ENCODE measurements around the gene CORT. TPM values are rescaled to one million over a fixed set of nuclear protein-coding genes. Genes with fewer than 3 reads are reported as not detected.
"Not testable (repeated sequence)": the region's sequence is repeated elsewhere in the genome, so short reads cannot be mapped to it uniquely, and the experiment has no call there.

CORT gene
- polyA plus RNA-seq, 4 donors: 0.68 to 2.0 (median 1.2) TPM

DNA sequence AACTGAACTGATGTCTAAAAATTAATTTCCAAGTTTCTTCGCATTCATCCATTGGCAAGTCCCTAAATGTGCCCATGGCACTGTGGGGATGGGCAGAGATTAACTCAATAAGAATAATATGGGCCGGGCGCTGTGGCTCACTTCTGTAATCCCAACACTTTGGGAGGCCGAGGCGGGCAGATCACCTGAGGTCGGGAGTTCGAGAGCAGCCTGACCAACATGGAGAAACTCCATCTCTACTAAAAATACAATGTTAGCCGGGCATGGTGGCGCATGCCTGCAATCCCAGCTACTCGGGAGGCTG is 24.4 kb downstream of the CORT start:
- DNase-seq (ENCODE audit: low read depth in 4 of 4, low spot score in 3 of 4): not testable (repeated sequence)

DNA sequence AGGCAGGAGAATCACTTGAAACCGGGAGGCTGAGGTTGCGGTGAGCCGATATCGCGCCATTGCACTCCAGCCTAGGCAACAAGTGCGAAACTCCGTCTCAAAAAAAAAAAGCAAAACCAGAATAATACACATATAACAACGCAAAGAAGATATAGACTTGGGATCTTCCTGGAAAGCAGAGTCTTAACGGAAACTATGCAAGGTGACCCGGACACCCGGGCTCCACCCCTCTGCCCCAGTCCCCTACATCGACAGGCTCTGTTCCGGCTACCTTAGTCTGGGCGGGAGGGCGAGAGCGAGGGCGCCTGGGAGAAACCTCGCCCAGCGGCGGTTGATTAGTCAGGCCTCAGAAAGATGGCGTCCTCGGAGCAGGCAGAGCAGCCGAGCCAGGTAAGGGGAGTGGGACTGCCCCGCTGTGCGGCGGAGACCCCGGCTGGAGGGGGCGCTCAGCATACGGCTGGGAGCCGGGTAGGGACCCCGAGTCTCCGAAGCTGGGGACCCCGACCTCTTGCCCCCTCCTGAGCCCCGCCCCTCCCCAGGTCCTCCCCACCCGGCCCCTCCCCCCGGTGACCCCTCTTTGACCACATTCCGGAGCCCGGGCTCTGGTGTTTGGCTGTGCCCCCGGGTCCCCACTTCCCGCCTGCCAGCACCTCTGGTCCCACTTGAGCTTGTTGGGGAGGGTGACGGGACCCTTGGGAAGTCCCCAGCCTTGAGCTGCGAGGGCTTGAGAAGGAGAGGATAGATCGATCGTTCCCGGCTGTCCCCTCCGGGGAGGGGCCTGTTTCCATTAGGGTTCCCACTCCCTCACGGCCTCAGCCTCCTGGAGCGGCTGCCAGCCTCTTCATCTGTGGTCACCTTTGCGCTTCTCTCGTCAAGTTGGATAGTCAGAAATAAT is 25.0 kb downstream of the CORT start, which contains the start of gene PEX14:
Gene PEX14, plus strand, starts transcription at position 338 of the 895 bp plus-strand sequence. Its CDS starts 17 bp downstream, at position 355.
- peak in 3 of 4 donors; percentile 62 to 76 (median 70) for DNase-seq (ENCODE audit: low read depth in 4 of 4, low spot score in 3 of 4)

DNA sequence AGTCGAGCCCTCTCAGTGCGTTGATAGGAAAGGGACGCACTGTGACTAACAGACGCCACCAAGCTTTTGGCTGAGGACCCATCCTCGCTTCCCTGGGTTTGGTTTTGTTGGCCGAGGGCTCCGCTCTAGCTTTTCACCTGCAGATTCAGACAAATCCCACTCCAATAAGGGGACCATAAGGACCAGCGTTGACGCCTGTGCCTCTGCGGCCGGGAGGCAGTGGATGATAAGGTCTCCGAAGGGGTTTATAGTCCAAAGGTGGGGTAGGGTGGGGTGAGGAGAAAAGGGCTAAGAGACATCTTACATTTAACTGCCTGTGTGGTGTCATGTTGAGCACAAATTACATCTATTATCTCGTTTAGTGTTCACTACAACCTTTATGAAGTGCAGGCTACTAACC is 25.7 kb downstream of the CORT start:
- no peak for DNase-seq (ENCODE audit: low read depth in 4 of 4, low spot score in 3 of 4)

DNA sequence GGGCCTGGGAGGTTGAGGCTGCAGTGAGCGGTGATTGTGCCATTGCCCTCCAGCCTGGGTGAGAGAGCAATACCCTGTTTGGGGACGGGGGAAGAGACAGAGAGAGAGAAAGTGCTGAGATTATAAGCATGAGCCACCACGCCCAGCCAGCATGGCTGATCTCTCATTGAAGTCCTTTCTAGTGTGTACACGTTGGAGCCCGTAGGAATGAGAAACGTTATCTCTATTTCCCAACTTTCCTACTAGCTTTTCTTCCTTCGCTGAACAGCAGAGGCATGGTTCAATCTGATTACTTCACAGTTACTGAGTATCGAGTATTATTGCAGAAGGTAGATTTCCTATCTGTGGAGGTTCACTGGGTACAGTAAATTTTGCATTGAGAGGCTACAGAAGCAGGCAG is 29.5 kb downstream of the CORT start:
- no peak for DNase-seq (ENCODE audit: low read depth in 4 of 4, low spot score in 3 of 4)

DNA sequence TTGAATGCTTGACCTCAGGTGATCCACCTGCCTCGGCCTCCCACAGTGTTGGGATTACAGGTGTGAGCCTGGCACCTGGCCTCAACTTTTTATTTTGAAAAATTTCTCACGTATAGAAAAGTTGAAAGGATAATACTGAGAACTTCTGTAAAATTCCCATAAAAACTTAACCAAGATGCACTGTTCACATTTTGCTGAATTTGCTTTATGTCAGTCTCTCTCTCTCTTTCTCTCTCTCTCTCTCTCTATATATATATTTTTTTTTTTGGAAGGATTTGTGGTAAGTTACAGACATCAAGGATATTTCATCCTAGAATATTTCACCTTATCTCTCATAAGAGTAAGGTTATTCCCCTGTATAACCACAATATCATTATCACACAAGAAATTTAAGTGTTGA is 30.8 kb downstream of the CORT start:
- DNase-seq (ENCODE audit: low read depth in 4 of 4, low spot score in 3 of 4): no peak

DNA sequence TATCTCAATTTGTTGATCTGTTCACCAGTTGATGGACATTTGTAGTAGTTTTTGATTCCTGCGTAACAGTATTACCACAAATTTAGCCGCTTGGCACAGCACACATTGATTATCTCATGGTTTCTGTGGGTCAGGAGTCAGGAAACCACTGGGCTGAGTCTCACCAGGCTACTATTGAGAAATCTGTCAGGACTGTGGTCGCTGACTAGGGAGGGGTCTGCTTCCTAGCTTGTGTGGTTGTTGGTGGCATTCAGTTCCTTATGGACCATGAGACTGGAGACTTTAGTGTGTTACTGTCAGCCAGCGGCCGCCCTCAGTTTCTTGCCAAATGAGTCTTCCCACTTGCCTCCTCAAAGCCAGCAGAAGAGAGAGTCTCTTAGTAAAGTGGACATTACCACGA is 34.7 kb downstream of the CORT start:
- no peak for DNase-seq (ENCODE audit: low read depth in 4 of 4, low spot score in 3 of 4)

DNA sequence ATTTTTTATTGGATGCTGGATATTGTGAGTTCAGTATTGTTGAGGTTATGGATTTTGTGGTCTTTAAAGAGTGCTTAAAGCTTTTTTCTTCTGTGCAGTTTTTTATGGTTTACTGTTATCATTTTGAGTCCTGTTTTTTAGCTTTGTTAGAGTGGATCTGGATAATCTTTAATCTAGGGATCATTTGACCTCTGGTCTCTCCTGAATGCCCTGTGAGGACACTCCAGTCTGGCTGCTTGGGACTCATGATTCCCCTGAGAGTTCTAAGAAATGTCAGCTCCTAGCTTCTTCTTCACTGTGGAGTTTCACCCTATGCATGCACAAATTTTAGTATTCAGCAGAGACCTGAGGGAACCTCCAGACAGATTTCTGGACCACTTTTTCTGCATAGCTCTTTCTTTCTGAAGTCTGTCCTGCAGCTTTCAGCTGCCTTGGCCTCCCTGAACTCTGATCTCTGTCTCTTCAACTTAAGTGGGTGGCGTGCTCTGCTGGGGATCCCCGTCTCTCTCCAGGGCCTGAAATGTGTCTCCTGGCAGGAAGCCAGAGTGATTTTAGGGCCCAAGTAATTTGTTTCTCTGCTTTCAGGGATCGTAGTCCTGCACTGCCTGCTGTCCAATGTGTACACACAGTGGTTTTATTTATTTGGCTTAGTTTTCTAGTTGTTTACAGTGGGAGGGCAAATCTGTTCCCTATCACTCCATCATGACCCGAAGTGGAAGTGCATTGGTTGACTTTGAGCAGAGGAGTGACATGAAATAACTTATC is 39.6 kb downstream of the CORT start:
- no peak for DNase-seq (ENCODE audit: low read depth in 4 of 4, low spot score in 3 of 4)

DNA sequence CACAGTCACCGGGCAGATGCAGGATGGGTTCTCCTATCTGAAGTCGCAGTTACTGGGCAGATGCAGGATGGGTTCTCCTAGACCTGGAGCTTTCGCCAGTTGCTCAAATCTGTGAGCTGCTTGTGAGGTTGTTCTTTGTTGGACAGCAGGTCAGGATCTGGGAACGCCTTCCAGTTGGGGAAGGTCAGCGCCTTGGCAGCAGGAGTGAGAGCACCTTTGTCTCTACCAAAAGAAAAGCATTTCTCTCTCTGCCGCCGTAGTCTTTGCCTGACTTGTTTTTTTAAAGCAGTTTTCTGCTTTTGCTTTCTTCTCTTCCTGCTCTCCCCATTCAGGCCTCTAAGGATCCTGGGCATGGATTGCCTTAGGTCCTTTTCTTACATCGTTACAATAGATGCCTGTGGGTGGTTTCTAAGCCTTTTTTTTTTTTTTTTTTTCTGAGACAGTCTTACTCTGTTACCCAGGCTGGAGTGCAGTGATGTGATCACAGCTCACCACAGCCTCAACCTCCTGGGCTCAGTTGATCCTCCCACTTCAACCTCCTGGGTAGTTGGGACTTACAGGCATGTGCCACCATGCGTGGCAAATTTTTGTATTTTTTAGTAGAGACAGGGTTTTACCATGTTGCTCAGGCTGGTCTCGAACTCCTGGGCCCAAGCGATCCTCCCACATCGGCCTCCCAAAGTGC is 40.6 kb downstream of the CORT start:
- DNase-seq (ENCODE audit: low read depth in 4 of 4, low spot score in 3 of 4): no peak

DNA sequence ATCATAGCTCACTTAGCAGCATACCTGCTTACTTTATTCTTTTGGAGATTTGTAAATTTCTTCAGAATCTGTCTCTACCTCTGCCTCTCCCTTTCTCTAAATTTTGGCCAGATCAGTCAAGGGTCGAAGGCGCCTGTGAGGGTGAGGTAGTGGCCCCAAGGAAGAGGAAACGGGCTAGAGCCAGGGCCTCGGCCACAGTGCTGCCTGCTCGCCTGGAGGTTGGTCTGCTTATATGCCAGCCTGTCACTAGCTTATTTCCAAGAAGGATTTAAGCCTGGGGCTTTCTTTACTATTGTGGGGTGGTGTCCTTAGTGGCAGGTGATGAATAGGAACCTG is 44.6 kb downstream of the CORT start:
- DNase-seq (ENCODE audit: low read depth in 4 of 4, low spot score in 3 of 4): no peak

DNA sequence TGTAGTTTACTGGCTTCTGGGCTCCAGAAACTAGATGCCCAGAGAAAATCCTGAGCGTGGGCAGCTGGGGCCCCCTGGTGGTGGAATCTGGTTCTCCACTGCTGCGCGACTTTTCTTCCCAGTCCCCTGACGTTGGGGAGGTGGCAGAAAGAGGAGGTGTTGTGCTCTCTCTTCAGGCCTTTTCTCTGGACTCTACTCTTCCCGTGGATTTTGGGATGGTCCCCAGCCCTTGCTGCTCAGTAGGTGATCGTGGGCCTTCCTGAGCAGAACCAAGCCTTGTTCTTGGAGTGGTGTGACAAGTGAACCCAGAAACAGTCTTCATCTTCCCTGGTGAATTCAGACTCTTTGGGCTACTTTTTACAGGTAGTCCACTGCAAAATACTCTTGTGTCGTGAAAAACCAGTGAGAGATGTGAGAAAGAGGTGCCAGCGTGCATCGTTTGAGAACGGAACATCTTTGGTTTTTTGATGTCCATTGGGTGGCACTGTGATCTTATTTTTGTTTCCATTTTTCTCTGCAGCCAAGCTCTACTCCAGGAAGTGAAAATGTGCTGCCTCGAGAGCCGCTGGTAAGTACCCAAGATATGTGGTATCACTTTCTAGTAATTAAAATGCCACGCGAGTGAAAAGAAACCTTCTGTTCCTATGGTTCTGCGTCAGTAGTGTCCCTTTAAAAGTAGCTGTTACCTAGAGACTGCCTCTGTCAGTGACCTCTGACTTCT is 45.1 kb downstream of the CORT start:
- DNase-seq (ENCODE audit: low read depth in 4 of 4, low spot score in 3 of 4): no peak

DNA sequence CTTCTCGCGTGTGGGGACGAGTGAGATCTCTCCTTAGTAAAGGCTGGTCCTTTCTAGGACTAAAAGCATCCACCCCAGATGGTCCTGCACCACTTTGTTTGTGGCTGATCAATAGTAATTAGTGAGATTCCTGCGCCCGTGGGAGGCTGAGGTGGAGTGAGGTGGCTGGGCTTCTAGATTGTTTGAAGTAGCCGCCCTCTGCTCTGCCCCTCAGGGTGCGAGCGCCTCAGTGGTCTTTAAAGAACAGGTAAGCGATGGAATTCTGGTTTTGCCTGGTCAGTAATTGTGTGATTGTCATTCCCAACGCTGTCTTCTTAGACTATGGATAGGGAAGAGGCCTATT is 45.6 kb downstream of the CORT start:
- DNase-seq (ENCODE audit: low read depth in 4 of 4, low spot score in 3 of 4): no peak

DNA sequence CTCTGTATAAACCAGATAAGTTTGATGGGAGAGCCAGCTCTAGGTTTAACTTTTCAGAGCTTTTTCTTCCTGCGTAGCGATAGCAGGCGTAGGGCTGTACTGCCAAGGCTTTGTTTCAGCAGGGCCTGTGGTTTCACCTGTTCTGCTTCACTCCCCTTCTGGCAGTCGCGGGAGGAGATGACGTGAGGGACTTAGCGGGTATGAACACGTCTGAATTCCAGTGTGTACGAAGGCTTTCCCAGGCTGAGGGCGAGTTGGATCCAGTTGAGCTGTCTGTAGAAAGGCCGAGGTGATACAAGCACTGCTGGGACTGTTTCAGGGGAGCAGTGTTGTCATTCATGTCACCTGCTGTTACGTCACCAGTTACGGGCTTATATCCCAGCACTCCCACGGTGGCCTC is 46.1 kb downstream of the CORT start:
- DNase-seq (ENCODE audit: low read depth in 4 of 4, low spot score in 3 of 4): peak in 2 of 4 donors; percentile 51 to 63

DNA sequence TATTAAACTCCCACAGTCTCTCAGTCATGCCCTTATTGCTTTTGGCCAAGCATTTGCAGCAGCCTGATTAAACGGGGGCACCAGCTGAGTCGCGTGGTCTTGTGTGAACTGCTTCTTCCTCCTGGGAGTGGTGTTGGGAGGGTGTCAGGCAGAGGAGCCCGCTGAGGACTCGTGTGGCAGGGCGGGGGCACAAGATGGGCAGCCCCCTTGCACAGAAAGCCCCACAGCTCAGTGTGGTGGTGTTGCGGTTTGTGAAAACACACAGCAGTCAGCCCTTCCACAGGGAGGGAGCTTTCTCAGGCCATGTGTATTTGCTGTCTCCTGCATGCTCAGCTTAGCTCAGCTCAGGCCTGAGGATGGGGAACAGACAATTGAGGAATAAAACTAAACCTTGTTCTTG is 47.3 kb downstream of the CORT start:
- DNase-seq (ENCODE audit: low read depth in 4 of 4, low spot score in 3 of 4): no peak

DNA sequence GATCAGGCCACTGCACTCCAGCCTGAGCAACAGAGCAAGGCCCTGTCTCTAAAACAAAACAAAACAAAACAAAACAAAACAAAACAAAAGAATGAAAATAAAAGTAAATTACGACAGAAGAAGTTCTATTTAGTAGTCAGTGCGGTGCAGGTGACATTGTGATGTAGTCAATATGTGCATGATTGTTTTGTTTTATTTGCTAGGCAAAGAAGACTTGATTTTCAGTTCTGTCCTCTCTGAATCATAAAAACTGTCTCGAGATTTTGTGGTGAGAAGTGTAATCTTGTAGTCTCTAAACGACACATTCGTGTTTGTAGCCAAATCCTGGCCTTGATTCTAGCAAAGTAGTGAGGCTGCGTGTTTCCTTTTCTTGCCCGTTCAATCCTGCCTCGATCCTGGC is 48.4 kb downstream of the CORT start:
- DNase-seq (ENCODE audit: low read depth in 4 of 4, low spot score in 3 of 4): no peak

Other genes with a start within 250 kb of the CORT start
- 10 to 100 TPM; 37.9 to 47.8 (median 42.9) TPM for gene KIF1B, start 239.5 kb upstream of the CORT start, polyA plus RNA-seq (ENCODE audit: insufficient read length in 4 of 4)
- gene PGD, start 51.0 kb upstream of the CORT start, polyA plus RNA-seq (ENCODE audit: insufficient read length in 4 of 4): 100 to 1,000 TPM; 156 to 195 (median 185) TPM
- 10 to 100 TPM; 14.2 to 41.6 (median 35.2) TPM for gene CENPS, start 19.6 kb upstream of the CORT start, polyA plus RNA-seq (ENCODE audit: insufficient read length in 4 of 4)
- 10 to 100 TPM; 27.6 to 50.1 (median 42.1) TPM for gene DFFA, start 22.5 kb downstream of the CORT start, polyA plus RNA-seq (ENCODE audit: insufficient read length in 4 of 4)
- 10 to 100 TPM; 15.6 to 26.2 (median 19.3) TPM for gene PEX14, start 24.9 kb downstream of the CORT start, polyA plus RNA-seq (ENCODE audit: insufficient read length in 4 of 4)